Measurements from ENCODE around the gene DDX42. TPM values are rescaled to one million over a fixed set of nuclear protein-coding genes. Genes with fewer than 3 reads are reported as not detected.

The DDX42 gene
- total and polyA plus RNA-seq, 9 of the 15 experiments (the other 6 are each of a cell fraction or from before 2014, with no cell fraction given): 16.5 to 149 (median 87.6) TPM

GRCh38 chr17:63848834-63849689 is 75.1 kb downstream of the DDX42 start (continued):
- TF ChIP-seq, protein P1, sequence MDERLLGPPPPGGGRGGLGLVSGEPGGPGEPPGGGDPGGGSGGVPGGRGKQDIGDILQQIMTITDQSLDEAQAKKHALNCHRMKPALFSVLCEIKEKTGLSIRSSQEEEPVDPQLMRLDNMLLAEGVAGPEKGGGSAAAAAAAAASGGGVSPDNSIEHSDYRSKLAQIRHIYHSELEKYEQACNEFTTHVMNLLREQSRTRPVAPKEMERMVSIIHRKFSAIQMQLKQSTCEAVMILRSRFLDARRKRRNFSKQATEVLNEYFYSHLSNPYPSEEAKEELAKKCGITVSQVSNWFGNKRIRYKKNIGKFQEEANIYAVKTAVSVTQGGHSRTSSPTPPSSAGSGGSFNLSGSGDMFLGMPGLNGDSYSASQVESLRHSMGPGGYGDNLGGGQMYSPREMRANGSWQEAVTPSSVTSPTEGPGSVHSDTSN (CRISPR knock-in tag; IDR thresholded peaks at IDR 0.05; ENCODE audit: low read depth): no peak
- TF ChIP-seq, protein P1 (tag; conservative IDR thresholded peaks at IDR 0.05; ENCODE audit: low read depth): no peak
- TF ChIP-seq NFE2 (IDR thresholded peaks at IDR 0.05; ENCODE audit: low read depth) (no peak), CHAMP1 (IDR thresholded peaks at IDR 0.05) (peak; percentile 77), PRMT5 (CRISPR knock-in tag; IDR thresholded peaks at IDR 0.05) (no peak), MCM3 (IDR thresholded peaks at IDR 0.05) (no peak; the same call in 1 of the 2 replicates), ILK (tag; IDR thresholded peaks at IDR 0.05; ENCODE audit: borderline replicate concordance, low read depth) (no peak), BCLAF1 (IDR thresholded peaks at IDR 0.05; ENCODE audit: borderline replicate concordance in 1 of 2, control insufficient read depth in 1 of 2, low read depth in 2 of 2, low read length in 1 of 2) (peak in 1 of 2 experiments; percentile 99; a peak in 2 of 4 replicates), L3MBTL2 (IDR thresholded peaks at IDR 0.05) (peak; percentile 100), SMARCE1 (IDR thresholded peaks at IDR 0.05) (0 out of 2 replicates have a peak, but pooled peaks have one; percentile 19), ETV6 (IDR thresholded peaks at IDR 0.05; ENCODE audit: borderline replicate concordance in 1 of 2, low read depth in 2 of 2, low read length in 1 of 2) (no peak), ETV6 (CRISPR knock-in tag; IDR thresholded peaks at IDR 0.05; ENCODE audit: borderline replicate concordance) (peak; percentile 99; the same call in 1 of the 2 replicates), ZNF583 (CRISPR knock-in tag; IDR thresholded peaks at IDR 0.05) (peak; percentile 84), POLR2AphosphoS5 (IDR thresholded peaks at IDR 0.05; ENCODE audit: control insufficient read depth, insufficient read depth, low read depth, low read length) (peak; percentile 46; the same call in 1 of the 2 replicates), ZNF253 (CRISPR knock-in tag; conservative IDR thresholded peaks at IDR 0.05) (no peak), MYBL2 (IDR thresholded peaks at IDR 0.05; ENCODE audit: low read depth) (peak; percentile 8; the same call in 1 of the 2 replicates), MYBL2 (CRISPR knock-in tag; IDR thresholded peaks at IDR 0.05; ENCODE audit: borderline replicate concordance) (no peak)
- TF ChIP-seq, protein P2, sequence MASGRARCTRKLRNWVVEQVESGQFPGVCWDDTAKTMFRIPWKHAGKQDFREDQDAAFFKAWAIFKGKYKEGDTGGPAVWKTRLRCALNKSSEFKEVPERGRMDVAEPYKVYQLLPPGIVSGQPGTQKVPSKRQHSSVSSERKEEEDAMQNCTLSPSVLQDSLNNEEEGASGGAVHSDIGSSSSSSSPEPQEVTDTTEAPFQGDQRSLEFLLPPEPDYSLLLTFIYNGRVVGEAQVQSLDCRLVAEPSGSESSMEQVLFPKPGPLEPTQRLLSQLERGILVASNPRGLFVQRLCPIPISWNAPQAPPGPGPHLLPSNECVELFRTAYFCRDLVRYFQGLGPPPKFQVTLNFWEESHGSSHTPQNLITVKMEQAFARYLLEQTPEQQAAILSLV (tag; IDR thresholded peaks at IDR 0.05): 0 out of 2 replicates have a peak, but pooled peaks have one; percentile 26
